Breast epithelium (tissue), 4 donors: ENCODE data around the gene GNG14. TPM values are rescaled to one million over a fixed set of nuclear protein-coding genes. Genes with fewer than 3 reads are reported as not detected.

Source experiments
- DNase-seq, 2 donors: peaks; one replicate each; pipeline ENCODE4 v3.0.0-alpha.2; 2019; ENCODE audit warnings: low spot score in 2 of 2
- H3K27ac ChIP-seq, 2 donors: fragments of 200-600 bp; sonication (generic) in 1 of 2; one replicate each; pipeline ENCODE4 v1.5.1; 2016 to 2019; ENCODE audit warnings: mild to moderate bottlenecking in 1 of 2
- H3K27me3 ChIP-seq, 2 donors: fragments of 200-600 bp; sonication (generic) in 1 of 2; one replicate each; pipeline versions ENCODE4 v1.5.1 to v1.6.0; 2017 to 2019; ENCODE audit warnings: control low read depth in 1 of 2, mild to moderate bottlenecking in 1 of 2
- H3K36me3 ChIP-seq: fragments of 200-600 bp; one replicate; pipeline ENCODE4 v1.5.1; 2019
- H3K4me1 ChIP-seq, 2 donors: fragments of 200-600 bp; sonication (generic); one replicate each; pipeline ENCODE4 v1.5.1; 2016 to 2019; ENCODE audit warnings: control low read depth in 1 of 2
- H3K4me3 ChIP-seq, 3 donors: fragments of 200-600 bp; sonication (generic); 1 replicate in 2 of 3; 2 replicates in 1 of 3; pipeline ENCODE4 v1.5.1; 2016 to 2019; ENCODE audit warnings: mild to moderate bottlenecking in 3 of 3, moderate library complexity in 2 of 3
- H3K9me3 ChIP-seq, 2 donors: fragments of 200-600 bp; sonication (generic) in 1 of 2; one replicate each; pipeline ENCODE4 v1.5.1; 2016 to 2019; ENCODE audit warnings: control low read depth in 1 of 2
- CTCF ChIP-seq, 3 donors: fragments of 450-650 bp; IDR thresholded peaks; one replicate each; pipeline ENCODE4 v1.5.1; 2016 to 2017; ENCODE audit warnings: antibody characterized with exemption in 3 of 3, mild to moderate bottlenecking in 3 of 3, moderate library complexity in 3 of 3
- POLR2A ChIP-seq: fragments of 450-650 bp; IDR thresholded peaks from one replicate; pipeline ENCODE4 v1.6.1; 2016; ENCODE audit warnings: antibody characterized with exemption, mild to moderate bottlenecking, moderate library complexity
- POLR2AphosphoS5 ChIP-seq, 3 donors: sonication (generic); formaldehyde crosslinking; IDR thresholded peaks; one replicate each; pipeline ENCODE4 v1.6.1; 2017; ENCODE audit warnings: antibody characterized with exemption in 3 of 3
- intact Hi-C: fragments of 100-400 bp; cut with DNase I; formaldehyde crosslinking; loops from one replicate; pipeline ENCODE4 v1.15.1; 2023; ENCODE audit warnings: low total_unique reads
- total RNA-seq, 3 donors: library from RNA; depleted of rRNA; stranded (reverse); fragments of >200 nt; gene quantifications; one replicate each; pipeline ENCODE4 v1.1.0, GENCODE V29; 2016

The GNG14 gene
- total RNA-seq, 3 donors from 2014 or later, result not detected

GRCh38 chr19:12737835-12738351 is 50.1 kb downstream of the GNG14 start:
- intact Hi-C loops, result no loop called here
- no peaks in the 10 kb centered on the region for H3K9me3 ChIP-seq
- no peaks in the 10 kb centered on the region for H3K36me3 ChIP-seq
- peak overlapping the region; percentile 92 for H3K27ac ChIP-seq
- TF ChIP-seq CTCF (IDR thresholded peaks at IDR 0.05), result no peak
- no peak for TF ChIP-seq POLR2AphosphoS5 (IDR thresholded peaks at IDR 0.05)
- TF ChIP-seq POLR2A, result no peak
- no peaks in the 10 kb centered on the region for H3K27me3 ChIP-seq
- no peak for DNase-seq
- H3K4me1 ChIP-seq, result peaks cover 5 to 19% of the 10 kb centered on the region in 2 donors
- H3K4me3 ChIP-seq, result peak overlapping the region; percentile 78 to 95 (median 89)

Other genes starting within 250 kb of the GNG14 start
- 10 to 100 TPM in 2 of 3 donors, 1 to 10 TPM in 1; 4.2 to 12.6 (median 10.8) TPM for gene ZNF443, start 247.0 kb upstream of the GNG14 start, total RNA-seq
- 10 to 100 TPM in 1 of 3 donors, 1 to 10 TPM in 2; 3.0 to 10.2 (median 6.2) TPM for gene ZNF709, start 203.2 kb upstream of the GNG14 start, total RNA-seq
- 10 to 100 TPM; 14.7 to 25.8 (median 18.7) TPM for gene ZNF564, start 136.5 kb upstream of the GNG14 start, total RNA-seq
- 1 to 10 TPM; 5.6 to 7.9 (median 7.0) TPM for gene ZNF490, start 77.2 kb upstream of the GNG14 start, total RNA-seq
- 10 to 100 TPM; 22.4 to 35.3 (median 34.7) TPM for gene ZNF791, start 77.1 kb upstream of the GNG14 start, total RNA-seq
- gene MAN2B1, start 21.3 kb upstream of the GNG14 start, total RNA-seq, result 100 to 1,000 TPM in 1 of 3 donors, 10 to 100 TPM in 2; 45.6 to 118 (median 49.0) TPM
- 10 to 100 TPM in 2 of 3 donors, 1 to 10 TPM in 1; 8.2 to 13.8 (median 10.2) TPM for gene WDR83, start 21.2 kb upstream of the GNG14 start, total RNA-seq
- 100 to 1,000 TPM in 1 of 3 donors, 10 to 100 TPM in 2; 86.6 to 117 (median 91.4) TPM for gene DHPS, start 6.1 kb upstream of the GNG14 start, total RNA-seq
- gene FBXW9, start 8.6 kb downstream of the GNG14 start, total RNA-seq, result 10 to 100 TPM in 1 of 3 donors, 1 to 10 TPM in 2; 4.8 to 13.8 (median 8.5) TPM
- gene TNPO2, start 35.9 kb downstream of the GNG14 start, total RNA-seq, result 10 to 100 TPM; 46.0 to 73.0 (median 70.8) TPM
- 100 to 1,000 TPM; 319 to 409 (median 370) TPM for gene TRIR, start 46.7 kb downstream of the GNG14 start, total RNA-seq
- 10 to 100 TPM; 50.8 to 64.6 (median 62.6) TPM for gene GET3, start 49.5 kb downstream of the GNG14 start, total RNA-seq
- not detected for gene BEST2, start 63.8 kb downstream of the GNG14 start, total RNA-seq
- gene HOOK2, start 87.6 kb downstream of the GNG14 start, total RNA-seq, result 100 to 1,000 TPM in 1 of 3 donors, 10 to 100 TPM in 2; 45.8 to 101 (median 98.6) TPM
- gene JUNB, start 103.5 kb downstream of the GNG14 start, total RNA-seq, result 100 to 1,000 TPM; 108 to 581 (median 320) TPM
- 100 to 1,000 TPM; 150 to 199 (median 199) TPM for gene PRDX2, start 113.8 kb downstream of the GNG14 start, total RNA-seq
- not detected for gene THSD8, start 114.1 kb downstream of the GNG14 start, total RNA-seq
- gene RNASEH2A, start 118.6 kb downstream of the GNG14 start, total RNA-seq, result 1 to 10 TPM; 5.2 to 8.8 (median 8.5) TPM
- gene RTBDN, start 146.6 kb downstream of the GNG14 start, total RNA-seq, result not detected
- under 1 TPM in 1 of 3 donors, not detected in 2; 0.88 TPM for gene MAST1, start 150.5 kb downstream of the GNG14 start, total RNA-seq
- gene DNASE2, start 193.5 kb downstream of the GNG14 start, total RNA-seq, result 10 to 100 TPM; 29.8 to 61.0 (median 46.2) TPM
- gene KLF1, start 199.2 kb downstream of the GNG14 start, total RNA-seq, result not detected
- gene GCDH, start 203.2 kb downstream of the GNG14 start, total RNA-seq, result 10 to 100 TPM; 39.2 to 72.8 (median 50.1) TPM
- gene SYCE2, start 231.3 kb downstream of the GNG14 start, total RNA-seq, result under 1 TPM in 1 of 3 donors, not detected in 2; 0.44 TPM
- gene FARSA, start 245.7 kb downstream of the GNG14 start, total RNA-seq, result 10 to 100 TPM; 26.1 to 53.7 (median 40.7) TPM